Measurements from ENCODE around the gene FOLH1.
"Not testable (repeated sequence)": the region's sequence is repeated elsewhere in the genome, so short reads cannot be mapped to it uniquely, and the experiment has no call there.

The FOLH1 gene

DNA sequence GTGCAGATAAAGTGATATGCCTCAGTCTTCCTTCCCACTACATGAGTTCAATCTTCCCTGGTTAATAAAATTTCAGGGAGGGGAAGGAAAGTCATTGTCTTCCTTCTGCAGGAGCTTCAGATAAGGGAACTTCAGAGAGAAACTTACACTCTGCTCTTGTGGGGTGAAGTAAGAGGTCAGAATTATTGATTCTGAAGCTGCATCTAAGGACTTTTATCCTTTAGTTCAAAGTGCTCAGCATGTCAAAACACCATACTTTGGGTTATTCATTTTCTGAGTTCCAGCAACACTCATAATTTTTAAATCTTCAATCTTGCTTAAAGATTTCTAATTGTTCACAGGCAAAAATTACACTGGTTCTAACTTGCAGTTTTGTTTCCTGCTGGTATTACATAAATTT lies 33.0 kb downstream of the FOLH1 start:
- DNase-seq = not testable (repeated sequence)

DNA sequence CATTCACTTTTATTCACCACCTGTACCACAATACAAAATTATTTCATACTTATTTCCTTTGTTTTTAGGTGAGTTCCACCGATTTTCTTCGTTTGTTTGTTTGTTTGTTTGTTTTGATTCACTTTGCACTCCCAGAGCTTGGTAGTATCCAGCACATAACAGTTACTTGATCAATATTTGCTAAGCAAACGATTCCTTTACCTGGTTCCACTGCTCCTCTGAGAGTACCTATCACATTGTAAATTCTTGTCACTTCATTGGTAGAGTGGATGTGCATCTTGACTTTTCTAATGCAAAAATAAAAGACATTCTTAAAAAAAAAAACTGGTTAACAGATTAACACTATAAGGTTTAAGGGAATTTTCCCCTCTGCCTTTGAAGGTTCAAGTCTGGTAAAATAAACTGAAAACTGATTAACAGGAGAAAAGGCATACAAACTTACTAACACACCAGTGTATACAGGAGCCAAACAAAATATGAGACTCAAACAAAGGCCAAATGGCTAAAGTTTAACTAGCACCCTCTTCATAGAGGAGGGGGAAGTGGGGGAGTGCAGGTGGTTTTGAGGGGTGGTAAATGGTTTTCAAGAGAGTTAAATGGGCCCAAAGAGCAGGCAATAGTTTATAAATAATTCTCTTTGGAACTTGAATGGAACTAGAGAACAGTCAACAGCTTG lies 33.6 kb downstream of the FOLH1 start:
- not testable (repeated sequence) for DNase-seq

- DNase-seq = not testable (repeated sequence)
Measured at GRCh38 chr11:49171613-49172012, 36.8 kb downstream of the FOLH1 start.

- DNase-seq = not testable (repeated sequence)
Measured at GRCh38 chr11:49169579-49169978, 38.8 kb downstream of the FOLH1 start.

DNA sequence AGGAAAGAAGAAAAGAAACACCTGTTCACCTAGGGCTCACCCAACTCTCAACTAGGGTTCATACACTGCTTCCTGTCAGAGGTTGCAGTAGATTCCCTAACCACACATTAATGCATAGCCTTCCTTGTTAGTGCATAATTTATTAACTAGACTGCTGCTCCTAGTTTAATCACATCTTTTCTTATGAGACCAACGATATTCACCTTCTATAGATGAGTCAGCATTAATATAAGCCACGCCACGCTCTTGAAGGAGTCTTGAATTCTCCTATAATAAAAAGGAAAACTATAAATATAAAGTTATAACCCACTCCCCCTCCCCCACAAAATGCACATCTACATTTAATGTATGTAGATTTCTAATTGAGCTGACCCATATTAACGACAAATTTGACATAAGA lies 39.4 kb downstream of the FOLH1 start:
- DNase-seq = not testable (repeated sequence)

- DNase-seq = no peak
Measured at GRCh38 chr11:49151211-49151610, 57.2 kb downstream of the FOLH1 start.

- not testable (repeated sequence) for DNase-seq
Measured at GRCh38 chr11:49102356-49102755, 106.0 kb downstream of the FOLH1 start.

Data from NCI-H524 (cell line).